T-helper 2 cell treated with Interferon-gamma antibody and Interleukin-4, amounts not matched to agents 100 ng/mL and 5 ng/mL, for 36 hours (primary cell): Measurements from ENCODE around the gene PTPRM. TPM values are rescaled to one million over a fixed set of nuclear protein-coding genes. Genes with fewer than 3 reads are reported as not detected.

Experiments
- intact Hi-C: fragments of 100-400 bp; cut with micrococcal nuclease; formaldehyde crosslinking; loops from one replicate; pipeline ENCODE4 v1.15.1; 2023
- total RNA-seq: library from RNA; stranded (reverse); gene quantifications from 2 replicates; pipeline ENCODE4 v1.2.3, GENCODE V29; 2022

Gene PTPRM
- total RNA-seq, 1 donor from 2014 or later, result 6.9 TPM

GRCh38 chr18:7894592-7894991, 327.5 kb downstream of the PTPRM start:
- intact Hi-C loops, result no loop called here

GRCh38 chr18:7895346-7895745, 328.2 kb downstream of the PTPRM start:
- intact Hi-C loops, result no loop called here

- intact Hi-C loops, result no loop called here
These were observed 329.0 kb downstream of the PTPRM start for GRCh38 chr18:7896161-7896560.

- intact Hi-C loops, result no loop called here
These were observed 329.8 kb downstream of the PTPRM start for GRCh38 chr18:7896805-7897518.

- intact Hi-C loops, result no loop called here
These were observed 331.1 kb downstream of the PTPRM start for GRCh38 chr18:7898181-7898580.

- intact Hi-C loops, result no loop called here
These were observed 332.0 kb downstream of the PTPRM start for GRCh38 chr18:7899078-7899477.

GRCh38 chr18:7900091-7900490, 333.0 kb downstream of the PTPRM start:
- intact Hi-C loops, result no loop called here

- intact Hi-C loops, result no loop called here
These were observed 334.5 kb downstream of the PTPRM start for GRCh38 chr18:7901657-7902056.

- intact Hi-C loops, result no loop called here
These were observed 335.3 kb downstream of the PTPRM start for GRCh38 chr18:7902399-7902839.

GRCh38 chr18:7904529-7904928, 337.4 kb downstream of the PTPRM start:
- intact Hi-C loops, result no loop called here

- intact Hi-C loops, result no loop called here
These were observed 341.7 kb downstream of the PTPRM start for GRCh38 chr18:7908681-7909299.

GRCh38 chr18:7914834-7915670, 347.9 kb downstream of the PTPRM start:
- intact Hi-C loops, result no loop called here

- intact Hi-C loops, result no loop called here
These were observed 351.6 kb downstream of the PTPRM start for GRCh38 chr18:7918701-7919100.

GRCh38 chr18:7919565-7919964, 352.4 kb downstream of the PTPRM start:
- intact Hi-C loops, result no loop called here

- intact Hi-C loops, result no loop called here
These were observed 354.9 kb downstream of the PTPRM start for GRCh38 chr18:7921938-7922587.

- intact Hi-C loops, result no loop called here
These were observed 356.0 kb downstream of the PTPRM start for GRCh38 chr18:7923105-7923504.

GRCh38 chr18:7924616-7925015, 357.5 kb downstream of the PTPRM start:
- intact Hi-C loops, result no loop called here

- intact Hi-C loops, result no loop called here
These were observed 359.4 kb downstream of the PTPRM start for GRCh38 chr18:7926526-7926925.

GRCh38 chr18:7927119-7927518, 360.0 kb downstream of the PTPRM start:
- intact Hi-C loops, result no loop called here

- intact Hi-C loops, result loop anchor here (10.0 kb wide), 1 partner anchor 53 kb away; no protein-coding TSS in a partner anchor
These were observed 364.6 kb downstream of the PTPRM start for GRCh38 chr18:7931763-7932162.

- intact Hi-C loops, result loop anchor here (10.0 kb wide), 1 partner anchor 48 kb away; no protein-coding TSS in a partner anchor
These were observed 370.2 kb downstream of the PTPRM start for GRCh38 chr18:7937268-7937667.
